ENCODE results near the gene BMP8B.
"Not testable (repeated sequence)": the region's sequence is repeated elsewhere in the genome, so short reads cannot be mapped to it uniquely, and the experiment has no call there.

The BMP8B gene

DNA sequence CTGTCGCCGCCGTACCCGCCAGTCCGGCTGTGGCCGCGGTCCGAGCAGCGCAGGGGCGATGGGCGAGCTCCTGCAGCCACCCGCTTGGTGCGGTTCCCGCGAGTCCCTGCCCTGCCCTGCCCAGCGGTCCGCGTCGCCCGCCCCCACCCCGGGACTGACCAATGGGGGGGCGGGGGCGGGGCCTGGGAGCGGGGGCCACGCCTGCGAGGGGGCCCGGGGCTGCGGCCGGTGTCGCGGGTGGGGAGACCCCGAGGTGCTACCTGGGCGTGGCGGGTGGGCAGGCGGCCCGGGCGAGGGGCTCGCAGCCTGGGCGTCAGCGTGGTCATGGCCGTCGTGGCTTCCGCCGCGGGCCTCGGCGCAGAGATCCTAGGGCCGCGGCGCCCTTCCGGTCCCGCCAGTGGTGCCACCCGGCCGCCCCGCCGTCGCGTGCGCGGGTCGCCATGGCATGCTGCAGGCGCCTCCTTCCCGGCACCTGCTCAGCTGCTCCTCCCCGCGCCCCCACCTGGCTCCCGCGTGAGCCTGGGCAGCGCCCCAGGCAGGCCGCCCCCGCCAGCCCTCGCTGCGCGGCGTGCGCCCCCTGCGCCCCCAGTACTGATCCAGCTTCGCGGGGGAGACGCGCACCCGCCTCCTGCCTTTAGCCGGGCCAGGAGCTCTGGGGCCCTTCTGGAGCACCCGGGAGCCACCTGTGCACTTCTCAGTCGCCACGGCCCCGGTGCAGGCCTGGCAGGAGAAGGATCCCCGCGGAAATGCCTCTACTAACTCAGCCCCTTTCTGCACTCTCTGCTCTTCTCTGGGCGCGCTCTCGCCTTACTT is at the start of gene BMP8B:
Gene BMP8B (minus strand): TSS at position 108 of the 813 bp plus-strand sequence. CDS start 380 bp downstream, outside the sequence.
- DNase-seq (ENCODE audit: low spot score), result peak; percentile 43

- no peak for DNase-seq (ENCODE audit: low spot score)
These were observed 48.0 kb upstream of the BMP8B start for GRCh38 chr1:39836595-39837110.

DNA sequence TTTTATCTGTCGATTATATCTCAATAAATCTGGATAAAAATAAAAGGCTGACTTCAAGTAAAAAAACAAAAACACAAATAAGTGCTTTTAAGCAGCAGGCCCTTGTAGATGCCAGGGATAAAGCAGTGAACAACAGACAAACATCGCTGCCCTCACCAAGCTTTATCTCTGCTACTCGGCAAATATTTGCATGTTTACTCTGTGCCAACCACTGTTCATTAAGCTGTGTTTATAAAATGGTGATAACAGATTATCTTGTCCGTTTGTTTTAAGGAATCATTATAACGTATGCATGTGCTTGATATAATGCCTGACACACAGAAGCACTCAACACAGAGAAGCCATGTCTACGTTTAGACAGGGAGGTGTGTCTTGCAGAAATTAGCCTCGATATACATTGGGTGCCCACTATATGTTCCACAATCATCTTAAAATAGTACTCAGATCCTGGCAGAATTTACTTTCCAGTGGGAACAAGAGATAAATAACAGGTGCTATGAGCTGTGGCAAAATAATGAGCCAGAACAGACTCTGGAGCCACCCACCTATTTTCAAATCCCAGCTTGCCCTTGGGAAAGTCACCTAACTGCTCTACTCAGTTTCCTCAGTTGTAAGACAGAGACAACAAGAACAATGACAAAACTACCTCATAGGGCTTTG is 47.4 kb upstream of the BMP8B start:
- no peak for DNase-seq (ENCODE audit: low spot score)

DNA sequence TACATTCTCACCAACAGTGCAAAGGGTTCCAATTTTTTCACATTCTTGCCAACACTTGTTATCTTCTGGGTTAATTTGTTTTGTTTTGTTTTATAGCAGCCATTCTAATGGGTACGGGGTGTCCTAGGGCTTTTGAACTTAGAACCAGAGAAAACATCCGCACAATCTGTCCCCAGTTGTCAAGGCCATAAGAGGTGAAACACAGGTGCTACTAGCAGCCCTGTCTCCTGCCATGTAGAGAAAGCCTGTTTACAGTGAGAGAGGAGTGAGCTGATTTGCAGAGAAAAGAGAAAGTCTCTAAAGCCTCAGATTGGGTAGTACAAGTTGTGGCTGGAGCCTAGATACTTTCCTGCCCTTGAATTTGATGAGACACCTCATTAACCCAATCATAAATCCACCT is 46.4 kb upstream of the BMP8B start:
- DNase-seq (ENCODE audit: low spot score), result no peak

- no peak for DNase-seq (ENCODE audit: low spot score)
These were observed 45.1 kb upstream of the BMP8B start for GRCh38 chr1:39833621-39834385.

- no peak for DNase-seq (ENCODE audit: low spot score)
These were observed 44.5 kb upstream of the BMP8B start for GRCh38 chr1:39833121-39833520.

GRCh38 chr1:39832294-39832693 is 43.6 kb upstream of the BMP8B start:
- DNase-seq (ENCODE audit: low spot score), result no peak

GRCh38 chr1:39829791-39830533 is 41.3 kb upstream of the BMP8B start:
- DNase-seq (ENCODE audit: low spot score), result no peak

GRCh38 chr1:39828734-39829133 is 40.1 kb upstream of the BMP8B start:
- DNase-seq (ENCODE audit: low spot score), result no peak

- not testable (repeated sequence) for DNase-seq (ENCODE audit: low spot score)
These were observed 39.6 kb upstream of the BMP8B start for GRCh38 chr1:39828255-39828654.

DNA sequence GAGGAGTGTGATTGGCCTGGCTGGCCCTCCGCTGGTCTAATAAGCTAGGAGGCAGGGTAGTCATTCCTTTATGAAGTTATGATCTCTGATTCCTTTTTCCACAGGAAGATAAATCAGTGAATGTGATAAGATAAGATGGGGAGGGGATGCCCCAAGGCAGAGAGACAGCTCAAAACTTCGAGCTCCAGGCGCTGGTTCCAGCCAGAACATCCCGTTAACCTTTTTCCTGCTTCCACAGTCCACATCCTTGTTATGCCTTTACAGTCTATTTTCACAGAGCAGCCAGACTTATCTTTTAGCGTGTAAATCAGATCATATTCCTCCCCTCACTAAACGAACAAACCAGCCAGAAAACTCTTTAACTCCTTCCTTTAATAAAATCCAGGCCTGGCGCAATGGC is 38.5 kb upstream of the BMP8B start:
- no peak for DNase-seq (ENCODE audit: low spot score)

DNA sequence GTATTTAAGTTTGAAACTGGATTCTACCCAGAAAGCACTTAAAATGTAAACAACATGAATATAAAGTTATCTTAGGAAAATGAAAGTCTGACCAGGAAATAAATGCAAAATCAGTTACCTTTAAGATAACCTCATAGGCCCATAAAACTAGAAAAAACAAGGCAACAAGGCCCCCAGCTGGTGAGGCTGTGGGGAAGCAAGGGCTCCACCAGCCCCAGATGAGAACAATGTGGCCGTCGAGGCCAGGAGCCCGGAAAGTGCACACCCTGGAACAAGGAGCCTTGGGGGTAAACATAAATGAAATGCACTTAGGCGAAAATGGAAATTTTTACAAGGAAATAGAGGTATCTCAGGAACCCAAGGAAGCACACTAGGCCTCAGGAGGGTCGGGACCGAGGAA is 37.9 kb upstream of the BMP8B start:
- DNase-seq (ENCODE audit: low spot score), result no peak

DNA sequence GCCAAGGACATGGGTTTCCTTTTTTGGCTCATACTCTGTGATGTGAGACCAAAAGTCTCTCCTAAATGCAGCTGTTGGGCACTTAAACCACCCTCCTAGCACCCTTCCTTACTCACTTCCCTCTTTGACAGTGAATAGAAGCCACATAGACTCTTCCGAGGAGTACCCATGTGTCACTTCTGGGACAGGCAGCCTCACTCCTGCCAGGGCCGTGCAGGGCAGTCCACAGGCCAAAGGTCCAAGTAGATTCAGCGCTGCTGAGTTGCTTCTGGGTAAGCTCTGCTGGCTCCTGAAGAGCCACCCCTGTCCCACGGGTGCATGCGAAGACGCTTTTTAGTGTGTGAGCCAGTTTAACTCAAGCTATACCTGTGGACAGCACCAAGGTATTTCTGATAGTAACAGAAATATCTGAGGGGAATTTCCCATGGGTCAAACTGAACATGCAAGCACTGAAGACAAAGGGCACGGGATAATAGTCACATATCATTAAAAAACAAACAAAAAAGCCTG is 36.8 kb upstream of the BMP8B start:
- no peak for DNase-seq (ENCODE audit: low spot score)

DNA sequence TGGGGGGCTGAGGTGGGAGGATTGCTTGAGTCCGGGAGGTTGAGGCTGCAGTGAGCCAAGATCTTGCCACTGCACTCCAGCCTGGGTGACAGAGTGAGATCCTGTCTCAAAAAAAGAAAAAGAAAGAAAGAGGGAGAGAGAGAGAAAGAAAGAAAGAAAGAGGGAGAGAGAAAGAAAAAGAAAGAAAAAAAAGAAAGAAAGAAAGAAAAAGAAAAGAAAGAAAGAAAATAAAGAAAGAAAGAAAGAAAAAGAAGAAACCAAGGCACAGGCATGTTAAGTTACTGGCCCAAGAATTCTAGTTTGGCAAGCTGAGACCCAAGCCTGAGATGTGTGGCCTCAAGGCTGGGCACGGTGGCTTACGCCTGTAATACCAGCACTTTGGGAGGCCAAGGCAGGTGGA is 34.8 kb upstream of the BMP8B start:
- not testable (repeated sequence) for DNase-seq (ENCODE audit: low spot score)

DNA sequence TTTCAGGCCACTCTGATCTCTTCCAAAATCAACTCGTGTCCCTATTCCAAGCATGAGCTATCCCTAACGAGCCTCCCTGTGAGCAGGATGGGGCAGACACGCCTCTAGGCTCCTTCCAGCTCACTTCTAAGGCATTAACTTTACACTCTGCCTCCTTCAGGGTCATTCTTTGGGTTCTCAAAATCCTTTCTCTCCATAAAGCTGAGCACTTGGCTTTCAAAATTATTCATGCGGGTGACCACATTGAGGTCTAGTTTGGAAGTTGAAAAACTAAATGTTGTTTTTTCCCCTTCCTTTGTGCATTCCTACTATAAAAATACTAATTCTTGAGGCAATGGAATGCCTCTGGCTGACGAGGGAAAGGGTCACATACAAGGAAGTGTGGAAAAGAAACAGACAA is 33.5 kb upstream of the BMP8B start:
- DNase-seq (ENCODE audit: low spot score), result no peak

DNA sequence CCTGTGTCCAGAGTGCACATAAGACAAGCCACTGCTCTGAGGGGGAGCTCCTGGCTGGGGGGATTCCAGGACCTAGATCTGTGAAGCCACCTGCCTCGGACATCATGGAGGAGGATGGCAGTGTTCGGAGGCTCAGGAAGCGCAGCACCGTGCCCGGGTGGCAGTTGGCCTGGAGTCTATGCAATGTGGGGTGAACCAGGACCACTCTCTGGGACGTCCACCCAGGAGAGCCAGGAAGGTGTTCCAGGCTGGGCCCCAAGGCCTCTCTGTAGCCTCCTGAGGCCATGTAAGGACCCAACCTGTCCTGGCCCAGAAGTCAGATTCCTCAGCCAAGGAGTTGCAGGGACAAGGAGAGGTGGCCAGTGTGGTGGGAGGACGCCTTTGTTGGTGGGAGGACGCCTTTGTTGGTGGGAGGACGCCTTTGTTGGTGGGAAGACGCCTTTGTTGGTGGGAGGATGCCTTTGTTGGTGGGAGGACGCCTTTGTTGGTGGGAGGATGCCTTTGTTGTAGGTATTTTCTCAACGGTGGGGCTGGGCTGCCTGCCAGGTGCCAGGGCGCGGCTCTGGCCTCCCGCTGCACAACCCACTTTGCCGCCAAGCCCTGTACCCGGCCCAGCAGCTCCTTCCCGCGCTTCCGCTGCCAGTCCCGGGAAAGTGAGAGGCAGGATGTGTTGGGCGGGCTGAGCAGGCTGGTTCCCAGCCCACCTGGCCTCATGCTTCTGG is 30.6 kb upstream of the BMP8B start:
- DNase-seq (ENCODE audit: low spot score), result no peak

- DNase-seq (ENCODE audit: low spot score), result no peak
These were observed 29.8 kb upstream of the BMP8B start for GRCh38 chr1:39818482-39818881.

- not testable (repeated sequence) for DNase-seq (ENCODE audit: low spot score)
These were observed 28.6 kb upstream of the BMP8B start for GRCh38 chr1:39817091-39817932.

- peak; percentile 73 for DNase-seq (ENCODE audit: low spot score)
These were observed 27.9 kb upstream of the BMP8B start for GRCh38 chr1:39816415-39817090.

Measured in hematopoietic multipotent progenitor cell treated with erythropoietin and hydrocortisone succinate and interleukin-3 and kit ligand, for 17 days (in vitro differentiated cells).